ENCODE results near the gene ELK1. TPM values are rescaled to one million over a fixed set of nuclear protein-coding genes. Genes with fewer than 3 reads are reported as not detected.
A peak's percentile ranks its signal among the peaks of the same experiment; 100 is the strongest.

The ELK1 gene
- total RNA-seq, 2 experiments from 2014 or later = 67.6 to 73.2 TPM

DNA sequence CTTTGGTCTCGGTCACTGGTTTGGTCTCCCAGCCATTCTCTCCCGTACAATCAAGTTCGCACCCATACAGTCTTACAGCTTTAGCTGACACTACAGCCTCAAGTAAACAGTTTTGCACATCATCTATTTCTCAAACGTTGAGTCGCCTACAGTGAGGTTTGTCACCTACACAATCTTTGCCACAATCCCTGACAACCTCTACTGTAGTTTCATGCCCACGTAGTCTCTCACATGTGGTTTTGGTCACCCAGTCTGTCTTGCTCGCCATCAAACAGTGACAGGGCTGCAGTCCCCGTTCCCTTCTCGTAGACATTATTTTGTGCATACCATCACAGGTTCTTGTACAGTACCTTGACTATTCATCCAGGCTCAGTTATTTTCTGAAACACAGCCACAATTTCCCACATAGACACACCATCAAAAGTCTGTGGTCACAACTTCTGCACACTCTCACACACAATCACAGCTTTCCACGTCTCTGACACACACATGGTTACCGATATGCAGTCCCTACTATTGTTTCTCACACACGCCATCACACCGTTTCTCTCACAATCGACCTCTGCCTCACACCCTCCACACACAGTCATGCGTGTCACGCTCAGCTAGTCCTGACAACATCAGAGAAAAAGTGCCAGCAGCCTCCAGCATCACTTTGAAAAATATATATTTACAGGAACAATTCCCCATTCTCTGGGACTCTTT, 15.3 kb downstream of the ELK1 start:
- H3K9me3 Mint-ChIP-seq = no peaks in the 10 kb centered on the region
- H3K4me1 Mint-ChIP-seq (ENCODE audit: low read depth) = peaks cover 17% of the 10 kb centered on the region
- H3K27me3 Mint-ChIP-seq = no peaks in the 10 kb centered on the region
- ChIA-PET POLR2A (no interaction called here), CTCF (no interaction called here)
- no peak overlapping the region for H3K27ac Mint-ChIP-seq
- DNase-seq (peak; percentile 60), ATAC-seq (peak; percentile 70)
- no peak overlapping the region for H3K4me3 Mint-ChIP-seq
- TF ChIP-seq, protein P1, sequence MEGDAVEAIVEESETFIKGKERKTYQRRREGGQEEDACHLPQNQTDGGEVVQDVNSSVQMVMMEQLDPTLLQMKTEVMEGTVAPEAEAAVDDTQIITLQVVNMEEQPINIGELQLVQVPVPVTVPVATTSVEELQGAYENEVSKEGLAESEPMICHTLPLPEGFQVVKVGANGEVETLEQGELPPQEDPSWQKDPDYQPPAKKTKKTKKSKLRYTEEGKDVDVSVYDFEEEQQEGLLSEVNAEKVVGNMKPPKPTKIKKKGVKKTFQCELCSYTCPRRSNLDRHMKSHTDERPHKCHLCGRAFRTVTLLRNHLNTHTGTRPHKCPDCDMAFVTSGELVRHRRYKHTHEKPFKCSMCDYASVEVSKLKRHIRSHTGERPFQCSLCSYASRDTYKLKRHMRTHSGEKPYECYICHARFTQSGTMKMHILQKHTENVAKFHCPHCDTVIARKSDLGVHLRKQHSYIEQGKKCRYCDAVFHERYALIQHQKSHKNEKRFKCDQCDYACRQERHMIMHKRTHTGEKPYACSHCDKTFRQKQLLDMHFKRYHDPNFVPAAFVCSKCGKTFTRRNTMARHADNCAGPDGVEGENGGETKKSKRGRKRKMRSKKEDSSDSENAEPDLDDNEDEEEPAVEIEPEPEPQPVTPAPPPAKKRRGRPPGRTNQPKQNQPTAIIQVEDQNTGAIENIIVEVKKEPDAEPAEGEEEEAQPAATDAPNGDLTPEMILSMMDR (IDR thresholded peaks at IDR 0.05) = no peak
- intact Hi-C loops (cut with micrococcal nuclease) = no loop called here
- H3K36me3 Mint-ChIP-seq (ENCODE audit: low read depth) = peaks cover 29% of the 10 kb centered on the region

DNA sequence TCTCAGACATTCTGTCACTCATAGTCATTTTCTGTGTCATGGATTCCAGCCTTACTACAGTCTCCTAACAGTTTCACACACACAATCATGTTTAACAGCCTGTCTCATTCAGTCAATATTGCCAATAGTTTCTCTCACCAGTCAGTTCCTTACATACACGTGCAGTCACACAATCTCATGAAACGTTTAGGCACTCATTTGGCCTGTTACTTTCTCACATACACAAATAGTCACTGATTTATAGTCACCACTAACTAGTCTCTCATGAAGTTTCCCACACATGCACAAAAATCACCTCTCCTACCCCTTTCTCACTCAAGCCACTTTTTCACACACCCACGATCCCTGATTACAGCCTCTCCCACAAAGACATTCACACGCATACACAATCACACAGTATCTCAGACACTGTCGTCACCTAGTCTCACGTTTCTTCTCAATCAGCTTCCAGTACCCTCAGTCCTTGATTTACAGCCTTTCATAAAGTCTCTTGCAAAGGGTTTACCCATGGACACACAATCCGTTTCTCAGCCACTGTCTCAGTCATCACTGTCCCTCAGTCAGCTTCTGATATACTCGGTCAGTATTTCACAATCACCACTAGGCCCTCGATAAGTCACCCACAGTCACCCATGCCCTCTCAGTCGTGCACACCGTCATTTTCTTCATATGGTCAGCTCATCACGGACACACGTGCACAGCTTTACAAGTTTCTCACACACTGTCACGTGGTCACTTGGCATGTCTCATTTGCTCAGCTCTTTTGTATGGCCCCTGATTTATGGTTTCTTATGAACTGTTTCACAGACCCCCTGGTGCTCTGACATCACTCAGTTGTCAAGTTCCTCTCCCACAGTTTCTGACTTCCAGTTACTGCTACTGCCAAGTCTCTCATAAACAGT, 16.4 kb downstream of the ELK1 start:
- TF ChIP-seq, protein P1 (IDR thresholded peaks at IDR 0.05) = no peak
- H3K27me3 Mint-ChIP-seq = no peaks in the 10 kb centered on the region
- H3K4me1 Mint-ChIP-seq (ENCODE audit: low read depth) = peaks cover 23% of the 10 kb centered on the region
- DNase-seq = no peak
- ChIA-PET CTCF (no interaction called here), POLR2A (no interaction called here)
- no peaks in the 10 kb centered on the region for H3K9me3 Mint-ChIP-seq
- peaks cover 19% of the 10 kb centered on the region for H3K36me3 Mint-ChIP-seq (ENCODE audit: low read depth)
- ATAC-seq = no peak
- H3K27ac Mint-ChIP-seq = no peak overlapping the region
- H3K4me3 Mint-ChIP-seq = no peak overlapping the region
- intact Hi-C loops (cut with micrococcal nuclease) = no loop called here

DNA sequence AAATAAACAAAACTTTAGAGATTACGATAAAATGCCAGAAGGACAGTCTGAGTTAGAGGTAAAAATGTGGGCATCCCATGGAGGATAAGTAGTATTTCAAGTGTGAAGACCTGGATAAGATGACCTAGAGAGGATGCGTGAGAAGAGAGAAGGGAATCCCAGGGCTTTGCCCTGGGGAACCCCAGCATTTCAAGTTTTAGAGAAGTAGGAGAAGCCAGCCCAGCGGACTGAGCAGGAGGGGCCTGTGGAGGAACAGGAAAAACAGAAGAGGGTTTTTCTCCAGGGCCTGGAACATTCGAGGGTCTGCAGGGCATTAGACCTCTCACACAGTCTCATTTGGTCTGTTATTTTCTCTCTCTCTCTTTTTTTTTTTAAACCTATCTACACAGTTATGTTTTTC, 17.7 kb downstream of the ELK1 start:
- peaks cover 21% of the 10 kb centered on the region for H3K4me1 Mint-ChIP-seq (ENCODE audit: low read depth)
- no peaks in the 10 kb centered on the region for H3K27me3 Mint-ChIP-seq
- POLR2A ChIA-PET = no interaction called here
- CTCF ChIA-PET = no interaction called here
- peaks cover 11% of the 10 kb centered on the region for H3K36me3 Mint-ChIP-seq (ENCODE audit: low read depth)
- intact Hi-C loops (cut with micrococcal nuclease) = no loop called here
- H3K27ac Mint-ChIP-seq = no peak overlapping the region
- ATAC-seq (no peak), DNase-seq (no peak)
- TF ChIP-seq, protein P1 (IDR thresholded peaks at IDR 0.05) = no peak
- no peak overlapping the region for H3K4me3 Mint-ChIP-seq
- no peaks in the 10 kb centered on the region for H3K9me3 Mint-ChIP-seq

DNA sequence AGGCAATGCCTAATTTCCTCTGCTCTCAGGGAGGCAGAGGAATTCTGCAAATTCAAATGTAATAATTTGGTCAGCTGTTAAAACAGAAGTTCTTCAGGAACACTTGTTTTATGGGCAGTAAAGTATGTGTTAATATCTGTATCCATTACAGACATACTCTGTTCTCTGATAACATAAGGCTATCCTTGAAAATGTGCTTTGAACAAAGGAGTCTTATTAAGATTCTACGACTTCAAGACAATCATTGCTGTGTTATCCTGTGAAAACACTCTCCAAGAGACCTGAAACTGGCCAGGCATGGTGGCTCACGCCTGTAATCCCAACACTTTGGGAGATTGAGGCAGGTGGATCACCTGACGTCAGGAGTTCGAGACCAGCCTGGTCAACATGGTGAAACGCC, 18.7 kb downstream of the ELK1 start:
- DNase-seq = no peak
- POLR2A ChIA-PET = interaction anchor here (1.8 kb wide), 1 partner anchor 9 kb away, joined by 7 read pairs; no protein-coding TSS in a partner anchor
- CTCF ChIA-PET = no interaction called here
- ATAC-seq = no peak
- H3K27ac Mint-ChIP-seq = no peak overlapping the region
- no peaks in the 10 kb centered on the region for H3K9me3 Mint-ChIP-seq
- TF ChIP-seq, protein P1 (IDR thresholded peaks at IDR 0.05) = no peak
- H3K36me3 Mint-ChIP-seq (ENCODE audit: low read depth) = peaks cover 6% of the 10 kb centered on the region
- H3K27me3 Mint-ChIP-seq = no peaks in the 10 kb centered on the region
- intact Hi-C loops (cut with micrococcal nuclease) = no loop called here
- H3K4me3 Mint-ChIP-seq = no peak overlapping the region
- H3K4me1 Mint-ChIP-seq (ENCODE audit: low read depth) = peaks cover 18% of the 10 kb centered on the region
